B cell (primary cell): ENCODE results near the gene IL1R2. TPM values are rescaled to one million over a fixed set of nuclear protein-coding genes. Genes with fewer than 3 reads are reported as not detected.

Experiments
- ATAC-seq: fragments of 200-7000 bp; cut with Tn5 transposase; one replicate; pipeline ENCODE4 v1.10.0; 2021; ENCODE audit warnings: low read depth, mild to moderate bottlenecking, moderate number of reproducible peaks, moderate library complexity
- CTCF ChIA-PET: fragments of 350-600 bp; sonication (Branson Sonifier 250); formaldehyde crosslinking; loops from one replicate; lab custom pipeline; 2021; ENCODE audit warnings: antibody characterized with exemption, inconsistent platforms; lab: Charles Lee
- POLR2A ChIA-PET: fragments of 350-600 bp; sonication (Branson Sonifier 250); formaldehyde crosslinking; loops from one replicate; lab custom pipeline; 2021; ENCODE audit warnings: antibody characterized with exemption; lab: Charles Lee
- DNase-seq: peaks from one replicate; pipeline ENCODE4 v3.0.0; 2013
- H2AFZ ChIP-seq: 2 replicates; pipeline ENCODE4 v1.6.1; 2012; ENCODE audit warnings: mild to moderate bottlenecking, low read depth, low read length; ENCODE audit not compliant: insufficient read depth, poor library complexity, severe bottlenecking
- H3K27ac ChIP-seq, 2 donors: 1 replicate in 1 of 2; 2 replicates in 1 of 2; pipeline ENCODE4 v1.5.1; 2012 to 2013; ENCODE audit warnings: low read length in 2 of 2, mild to moderate bottlenecking in 2 of 2, moderate library complexity in 1 of 2
- H3K27me3 ChIP-seq, 4 experiments: fragments of 200-600 bp in 1 of 4; sonication (generic) in 1 of 4; replicated peaks in 1 of 4; 1 replicate in 2 of 4; 2 replicates in 2 of 4; pipeline versions ENCODE4 v1.6.1 to v1.7.0; 2013 to 2016; ENCODE audit warnings: low read length in 3 of 4, mild to moderate bottlenecking in 2 of 4, mixed read lengths in 1 of 4, moderate library complexity in 1 of 4; ENCODE audit not compliant: insufficient read depth in 4 of 4, control insufficient read depth in 3 of 4; ENCODE audit errors: control extremely low read depth in 1 of 4
- H3K36me3 ChIP-seq, 2 experiments: replicated peaks in 1 of 2; 1 replicate in 1 of 2; 2 replicates in 1 of 2; pipeline versions ENCODE4 v1.6.1 to v1.7.1; 2013; ENCODE audit warnings: low read length in 1 of 2; ENCODE audit not compliant: insufficient read depth in 2 of 2, control insufficient read depth in 1 of 2; ENCODE audit errors: control extremely low read depth in 1 of 2, extremely low read depth in 1 of 2
- H3K4me1 ChIP-seq, 2 donors: fragments of 200-600 bp in 1 of 2; sonication (generic) in 1 of 2; 1 replicate in 1 of 2; 2 replicates in 1 of 2; pipeline versions ENCODE4 v1.5.1 to v1.6.1; 2013 to 2017; ENCODE audit warnings: low read length in 2 of 2; ENCODE audit not compliant: control insufficient read depth in 2 of 2, insufficient read depth in 2 of 2
- H3K4me2 ChIP-seq: replicated peaks from 2 replicates; pipeline ENCODE3; 2012; ENCODE audit warnings: mild to moderate bottlenecking, low read depth, low read length; ENCODE audit not compliant: poor library complexity, severe bottlenecking
- H3K4me3 ChIP-seq, 5 experiments: fragments of 200-600 bp in 1 of 5; sonication (generic) in 1 of 5; 1 replicate in 3 of 5; 2 replicates in 2 of 5; pipeline versions ENCODE4 v1.5.1 to v1.7.0; 2011 to 2016; ENCODE audit warnings: low read length in 4 of 5, mild to moderate bottlenecking in 4 of 5, low read depth in 2 of 5, control low read depth in 1 of 5, moderate library complexity in 1 of 5; ENCODE audit not compliant: insufficient read depth in 1 of 5; ENCODE audit errors: control extremely low read depth in 1 of 5, extremely low read depth in 1 of 5
- H3K79me2 ChIP-seq: fragments of 200-600 bp; sonication (generic); one replicate; pipeline ENCODE4 v1.6.0; 2016; ENCODE audit warnings: low read length; ENCODE audit not compliant: control insufficient read depth, insufficient read depth
- H3K9ac ChIP-seq: fragments of 200-600 bp; sonication (generic); 2 replicates; pipeline ENCODE4 v1.6.1; 2017; ENCODE audit warnings: mild to moderate bottlenecking, low read length, moderate library complexity
- H3K9me3 ChIP-seq, 3 donors: one replicate each; pipeline versions ENCODE4 v1.6.1 to v1.7.1; 2013; ENCODE audit warnings: low read length in 2 of 3; ENCODE audit not compliant: control insufficient read depth in 2 of 3, insufficient read depth in 1 of 3; ENCODE audit errors: control extremely low read depth in 1 of 3
- H4K20me1 ChIP-seq: 2 replicates; pipeline ENCODE4 v1.6.0; 2012; ENCODE audit warnings: mild to moderate bottlenecking, low read length; ENCODE audit not compliant: insufficient read depth, control insufficient read depth, poor library complexity, severe bottlenecking
- H3K27ac Mint-ChIP-seq: one replicate; pipeline ENCODE4 v1.8.0; 2021; ENCODE audit warnings: mixed read lengths
- H3K27me3 Mint-ChIP-seq: one replicate; pipeline ENCODE4 v1.8.0; 2021; ENCODE audit warnings: mixed read lengths
- H3K4me1 Mint-ChIP-seq: one replicate; pipeline ENCODE4 v1.8.0; 2021; ENCODE audit warnings: mixed read lengths
- H3K4me3 Mint-ChIP-seq: one replicate; pipeline ENCODE4 v1.8.0; 2021; ENCODE audit warnings: mixed read lengths
- H3K9me3 Mint-ChIP-seq: one replicate; pipeline ENCODE4 v1.8.0; 2022; ENCODE audit warnings: mixed read lengths; ENCODE audit not compliant: insufficient read depth
- EZH2 ChIP-seq: IDR thresholded peaks from 2 replicates; pipeline ENCODE4 v1.6.1; 2012; ENCODE audit warnings: borderline replicate concordance, low read depth, mild to moderate bottlenecking, moderate library complexity, low read length; ENCODE audit not compliant: insufficient read depth, poor library complexity, severe bottlenecking
- whole genome bisulfite sequencing: methylation state at CpG from one replicate; pipeline ENCODE4 v1.1.5; 2013; ENCODE audit warnings: missing lambda C conversion rate; ENCODE audit not compliant: insufficient coverage; 5-methylcytosine and 5-hydroxymethylcytosine counted together
- intact Hi-C: fragments of 100-400 bp; cut with micrococcal nuclease; formaldehyde crosslinking; loops from one replicate; pipeline ENCODE4 v1.10.0; 2022
- polyA plus RNA-seq: library from polyadenylated mRNA; depleted of rRNA; stranded (reverse); fragments of >200 nt; gene quantifications from 2 replicates; pipeline ENCODE4 v1.2.3, GENCODE V29; 2012
- total RNA-seq, 2 donors: library from RNA; stranded (reverse); fragments of 120-200 nt in 1 of 2; gene quantifications; 1 replicate in 1 of 2; 2 replicates in 1 of 2; pipeline versions ENCODE4 v1.2.3 to v1.2.4, GENCODE V29; 2013 to 2022
- TF ChIP-seq, protein P1 (sequence below): fragments of 200-600 bp; IDR thresholded peaks from one replicate; pipeline ENCODE4 v1.8.0; 2022; ENCODE audit warnings: antibody characterized with exemption, mild to moderate bottlenecking

Gene IL1R2
- total and polyA plus RNA-seq, 2 donors (not counting 1 experiment from before 2014, with no cell fraction given), result not detected

DNA sequence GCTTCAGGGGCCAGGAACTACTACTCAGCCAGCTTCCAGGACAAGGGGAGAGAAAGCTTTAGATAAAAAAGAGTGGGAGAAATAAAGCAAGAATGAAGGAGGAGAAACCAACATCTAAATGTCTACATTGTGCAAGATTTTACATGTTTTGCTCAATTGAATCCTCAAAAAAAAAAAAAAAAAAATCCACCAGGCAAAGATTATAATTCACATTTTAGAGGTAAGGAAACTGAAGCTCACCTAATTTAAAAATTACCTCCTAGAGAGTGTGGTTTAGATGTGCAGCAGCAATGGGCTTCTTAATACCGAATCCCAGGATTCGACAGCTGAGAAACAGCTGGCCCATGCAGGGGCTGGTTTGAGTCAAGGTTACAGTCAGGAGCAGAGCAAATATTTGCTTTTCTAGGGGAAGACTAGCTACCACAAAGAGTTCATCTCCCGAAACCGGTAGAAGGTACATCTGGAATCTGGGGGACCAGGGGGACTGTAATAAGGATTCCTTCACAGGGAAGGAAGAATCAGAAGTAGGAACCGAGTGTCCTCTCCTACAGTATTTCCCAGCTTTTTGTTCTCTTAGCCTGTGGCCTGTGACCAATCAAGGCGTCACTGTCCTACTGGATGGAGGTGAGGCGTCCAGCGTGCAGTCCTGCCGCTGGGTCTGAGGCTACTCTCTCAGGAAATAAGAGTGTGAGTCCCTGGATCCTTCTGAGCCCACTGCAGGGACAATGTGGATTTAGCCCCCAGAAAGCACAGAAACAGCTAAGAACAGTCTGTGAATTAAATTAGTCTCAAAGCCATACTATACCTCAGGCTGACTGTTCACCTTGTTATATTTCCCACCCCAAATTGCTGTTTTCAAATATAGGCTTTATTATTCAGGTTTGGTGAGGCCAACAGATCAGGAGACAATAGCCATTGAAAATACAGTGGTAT lies 42.3 kb downstream of the IL1R2 start:
- H3K9ac ChIP-seq, result peak overlapping the region; percentile 31
- ChIA-PET CTCF (interaction anchor here (0.7 to 1.3 kb wide), 6 partner anchors 14 to 1661 kb away, joined by 3 to 6 read pairs (median 4); no protein-coding TSS in a partner anchor), POLR2A (no interaction called here)
- no peaks in the 10 kb centered on the region for H4K20me1 ChIP-seq
- H3K4me2 ChIP-seq, result peak overlapping the region; percentile 62
- Mint-ChIP-seq H3K9me3 (no peaks in the 10 kb centered on the region), H3K27me3 (peaks cover 4% of the 10 kb centered on the region), H3K4me3 (peak overlapping the region; percentile 46), H3K4me1 (peaks cover 22% of the 10 kb centered on the region), H3K27ac (peak overlapping the region; percentile 57)
- TF ChIP-seq EZH2, result no peak
- TF ChIP-seq, protein P1, sequence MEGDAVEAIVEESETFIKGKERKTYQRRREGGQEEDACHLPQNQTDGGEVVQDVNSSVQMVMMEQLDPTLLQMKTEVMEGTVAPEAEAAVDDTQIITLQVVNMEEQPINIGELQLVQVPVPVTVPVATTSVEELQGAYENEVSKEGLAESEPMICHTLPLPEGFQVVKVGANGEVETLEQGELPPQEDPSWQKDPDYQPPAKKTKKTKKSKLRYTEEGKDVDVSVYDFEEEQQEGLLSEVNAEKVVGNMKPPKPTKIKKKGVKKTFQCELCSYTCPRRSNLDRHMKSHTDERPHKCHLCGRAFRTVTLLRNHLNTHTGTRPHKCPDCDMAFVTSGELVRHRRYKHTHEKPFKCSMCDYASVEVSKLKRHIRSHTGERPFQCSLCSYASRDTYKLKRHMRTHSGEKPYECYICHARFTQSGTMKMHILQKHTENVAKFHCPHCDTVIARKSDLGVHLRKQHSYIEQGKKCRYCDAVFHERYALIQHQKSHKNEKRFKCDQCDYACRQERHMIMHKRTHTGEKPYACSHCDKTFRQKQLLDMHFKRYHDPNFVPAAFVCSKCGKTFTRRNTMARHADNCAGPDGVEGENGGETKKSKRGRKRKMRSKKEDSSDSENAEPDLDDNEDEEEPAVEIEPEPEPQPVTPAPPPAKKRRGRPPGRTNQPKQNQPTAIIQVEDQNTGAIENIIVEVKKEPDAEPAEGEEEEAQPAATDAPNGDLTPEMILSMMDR, result no peak
- ATAC-seq (no peak), DNase-seq (no peak)
- no peak overlapping the region for H3K27ac ChIP-seq
- H2AFZ ChIP-seq, result peak overlapping the region; percentile 82
- no peaks in the 10 kb centered on the region for H3K27me3 ChIP-seq
- peaks cover 0 to 4% (median 0%) of the 10 kb centered on the region in 3 donors for H3K9me3 ChIP-seq
- 91% methylated on average over 8 of the region's 9 CpGs for WGBS
- peaks cover 13 to 15% of the 10 kb centered on the region in 2 donors for H3K4me1 ChIP-seq
- H3K4me3 ChIP-seq, result peak overlapping the region in 2 of 5 experiments; percentile 25 to 36
- intact Hi-C loops, result no loop called here
- no peaks in the 10 kb centered on the region for H3K79me2 ChIP-seq
- no peaks in the 10 kb centered on the region for H3K36me3 ChIP-seq
